Transverse colon (tissue), 4 donors: ENCODE data around the gene LTN1.

ENCODE experiments used
- CTCF ChIP-seq, 5 experiments: fragments of 200-600 bp in 3 of 5; fragments of 450-650 bp in 2 of 5; sonication (generic) in 3 of 5; IDR thresholded peaks; 1 replicate in 2 of 5; 2 replicates in 3 of 5; pipeline ENCODE4 v1.5.1; 2016 to 2017; ENCODE audit warnings: antibody characterized with exemption in 5 of 5, inconsistent platforms in 3 of 5, mild to moderate bottlenecking in 2 of 5, moderate library complexity in 1 of 5
- POLR2A ChIP-seq: fragments of 450-650 bp; IDR thresholded peaks from one replicate; pipeline ENCODE4 v1.6.1; 2016; ENCODE audit warnings: antibody characterized with exemption, mild to moderate bottlenecking, moderate library complexity
- POLR2AphosphoS5 ChIP-seq, 3 donors: sonication (generic); formaldehyde crosslinking; IDR thresholded peaks; one replicate each; pipeline ENCODE4 v1.6.1; 2016; ENCODE audit warnings: antibody characterized with exemption in 3 of 3

- TF ChIP-seq CTCF (IDR thresholded peaks at IDR 0.05) (no peak), POLR2A (no peak), POLR2AphosphoS5 (IDR thresholded peaks at IDR 0.05) (no peak)
Measured at GRCh38 chr21:28922368-28922767, 70.3 kb downstream of the LTN1 start.
